Hepatocyte (in vitro differentiated cells): ENCODE measurements around the gene APOH. TPM values are rescaled to one million over a fixed set of nuclear protein-coding genes. Genes with fewer than 3 reads are reported as not detected.

ENCODE experiments used
- DNase-seq: peaks from one replicate; pipeline ENCODE4 v3.0.0-alpha.2; 2016; ENCODE audit warnings: low spot score
- H2AFZ ChIP-seq: fragments of 200-600 bp; sonication (generic); 2 replicates; pipeline ENCODE4 v1.6.0; 2016; ENCODE audit warnings: antibody characterized with exemption, mild to moderate bottlenecking
- H3K27ac ChIP-seq: fragments of 200-600 bp; sonication (generic); 2 replicates; pipeline ENCODE4 v1.5.1; 2016; ENCODE audit warnings: mild to moderate bottlenecking
- H3K27me3 ChIP-seq: fragments of 200-600 bp; sonication (generic); 2 replicates; pipeline ENCODE4 v1.6.1; 2016
- H3K36me3 ChIP-seq: fragments of 200-600 bp; sonication (generic); replicated peaks from 2 replicates; pipeline ENCODE4 v1.5.1; 2016; ENCODE audit warnings: low read depth; ENCODE audit not compliant: insufficient read depth
- H3K4me1 ChIP-seq: fragments of 200-600 bp; sonication (generic); 2 replicates; pipeline ENCODE4 v1.5.1; 2016; ENCODE audit warnings: mild to moderate bottlenecking, moderate library complexity; ENCODE audit not compliant: insufficient read depth
- H3K4me2 ChIP-seq: fragments of 200-600 bp; sonication (generic); 2 replicates; pipeline ENCODE4 v1.6.0; 2016
- H3K4me3 ChIP-seq: fragments of 200-600 bp; sonication (generic); 2 replicates; pipeline ENCODE4 v1.5.1; 2016; ENCODE audit warnings: mild to moderate bottlenecking
- H3K79me2 ChIP-seq: fragments of 200-600 bp; sonication (generic); 2 replicates; pipeline ENCODE4 v1.6.0; 2017; ENCODE audit warnings: mild to moderate bottlenecking
- H3K9me2 ChIP-seq: fragments of 200-600 bp; sonication (generic); replicated peaks from 2 replicates; pipeline ENCODE4 v1.6.0; 2017; ENCODE audit warnings: mild to moderate bottlenecking; ENCODE audit not compliant: insufficient read depth
- H3K9me3 ChIP-seq: fragments of 200-600 bp; sonication (generic); 2 replicates; pipeline ENCODE4 v1.5.1; 2016; ENCODE audit warnings: low read depth, mild to moderate bottlenecking
- H4K20me1 ChIP-seq: fragments of 200-600 bp; sonication (generic); 2 replicates; pipeline ENCODE4 v1.6.0; 2016; ENCODE audit warnings: mild to moderate bottlenecking; ENCODE audit not compliant: insufficient read depth, poor library complexity, severe bottlenecking
- CTCF ChIP-seq: fragments of 200-600 bp; sonication (generic); IDR thresholded peaks from 2 replicates; pipeline ENCODE4 v1.5.1; 2016; ENCODE audit warnings: antibody characterized with exemption, mild to moderate bottlenecking; ENCODE audit not compliant: poor library complexity
- EZH2 ChIP-seq: fragments of 200-600 bp; sonication (generic); IDR thresholded peaks from 2 replicates; pipeline ENCODE4 v1.6.1; 2016; ENCODE audit warnings: antibody characterized with exemption, mild to moderate bottlenecking, borderline replicate concordance
- EZH2phosphoT487 ChIP-seq: fragments of 200-600 bp; sonication (generic); IDR thresholded peaks from one replicate; pipeline ENCODE4 v1.6.1; 2018; ENCODE audit warnings: antibody characterized with exemption, mild to moderate bottlenecking, low read depth, moderate library complexity; ENCODE audit not compliant: unreplicated experiment, severe bottlenecking
- polyA plus RNA-seq: library from polyadenylated mRNA; unstranded; fragments of >200 nt; fragmentation: Nextera tagmentation; extraction: Ambion mirVana; gene quantifications from 2 replicates; pipeline ENCODE4 v1.2.1, GENCODE V29; 2016
- small RNA-seq: library from RNA; depleted of rRNA; stranded (forward); fragments of <200 nt; gene quantifications from one replicate; pipeline ENCODE3, GENCODE V24; 2014
- total RNA-seq: library from RNA; depleted of rRNA; stranded (reverse); fragments of >200 nt; gene quantifications from 2 replicates; pipeline ENCODE4 v1.2.3, GENCODE V29; 2014

APOH gene
- total and polyA plus RNA-seq, 2 experiments from 2014 or later: 374 to 449 TPM

DNA sequence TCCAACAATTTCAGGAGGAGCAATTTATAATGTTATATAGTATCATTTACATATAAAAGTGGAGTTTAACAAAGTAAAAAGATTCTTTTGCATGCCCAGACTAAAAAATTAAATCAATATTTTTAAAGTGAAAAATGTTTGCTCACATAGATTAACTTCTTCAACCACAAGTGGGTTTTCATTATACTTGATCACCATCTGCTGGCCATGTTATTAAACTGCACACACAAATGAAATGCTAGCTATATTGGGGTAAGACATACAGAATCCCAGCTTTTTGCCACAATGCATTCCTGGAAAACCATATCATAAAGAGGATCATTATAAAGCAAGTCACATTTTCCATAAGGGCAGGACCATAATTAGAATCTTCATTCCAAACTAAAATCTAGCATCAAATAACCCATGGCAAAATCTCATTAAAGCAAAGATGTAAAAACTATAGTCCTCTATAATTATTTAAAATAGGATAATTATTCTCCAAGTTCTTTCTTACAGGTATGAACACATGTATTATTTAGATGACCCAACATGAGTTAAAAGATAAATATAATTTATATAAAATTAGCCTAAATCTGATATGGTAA lies 63.6 kb downstream of the APOH start:
- TF ChIP-seq EZH2phosphoT487 (no peak), EZH2 (no peak), CTCF (peak; percentile 80)
- H3K27me3 ChIP-seq: no peaks in the 10 kb centered on the region
- peaks cover 2% of the 10 kb centered on the region for H3K9me3 ChIP-seq
- H3K4me3 ChIP-seq: no peak overlapping the region
- H3K79me2 ChIP-seq: no peaks in the 10 kb centered on the region
- H2AFZ ChIP-seq: no peak overlapping the region
- peak; percentile 59 for DNase-seq
- no peaks in the 10 kb centered on the region for H3K9me2 ChIP-seq
- H3K27ac ChIP-seq: no peak overlapping the region
- no peaks in the 10 kb centered on the region for H3K36me3 ChIP-seq
- no peaks in the 10 kb centered on the region for H4K20me1 ChIP-seq
- H3K4me1 ChIP-seq: no peaks in the 10 kb centered on the region
- no peak overlapping the region for H3K4me2 ChIP-seq

Small RNA genes lying within 50 kb of the gene (small RNA-seq; reads per million reads assigned to genes)
- gene RNA5SP444: 0.09 reads per million

Other genes with a start within 250 kb of the APOH start
- 6.1 and 9.7 TPM in 2 replicates for gene CEP112, start 37.3 kb downstream of the APOH start, total RNA-seq
- 7.1 and 8.8 TPM in 2 replicates for gene CEP112, start 37.3 kb downstream of the APOH start, polyA plus RNA-seq
- gene PRKCA, start 73.2 kb upstream of the APOH start, total RNA-seq: 16.7 and 18.5 TPM in 2 replicates
- gene PRKCA, start 73.2 kb upstream of the APOH start, polyA plus RNA-seq: 5.9 and 7.3 TPM in 2 replicates